GM12874 (cell line): ENCODE data around the gene YIPF6.

Source experiments
- CTCF ChIP-seq: IDR thresholded peaks from 2 replicates; pipeline ENCODE4 v1.5.1; 2011; ENCODE audit warnings: low read depth, mild to moderate bottlenecking, control low read depth, low read length, moderate library complexity; ENCODE audit not compliant: insufficient read depth

YIPF6 gene, protein sequence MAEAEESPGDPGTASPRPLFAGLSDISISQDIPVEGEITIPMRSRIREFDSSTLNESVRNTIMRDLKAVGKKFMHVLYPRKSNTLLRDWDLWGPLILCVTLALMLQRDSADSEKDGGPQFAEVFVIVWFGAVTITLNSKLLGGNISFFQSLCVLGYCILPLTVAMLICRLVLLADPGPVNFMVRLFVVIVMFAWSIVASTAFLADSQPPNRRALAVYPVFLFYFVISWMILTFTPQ

DNA sequence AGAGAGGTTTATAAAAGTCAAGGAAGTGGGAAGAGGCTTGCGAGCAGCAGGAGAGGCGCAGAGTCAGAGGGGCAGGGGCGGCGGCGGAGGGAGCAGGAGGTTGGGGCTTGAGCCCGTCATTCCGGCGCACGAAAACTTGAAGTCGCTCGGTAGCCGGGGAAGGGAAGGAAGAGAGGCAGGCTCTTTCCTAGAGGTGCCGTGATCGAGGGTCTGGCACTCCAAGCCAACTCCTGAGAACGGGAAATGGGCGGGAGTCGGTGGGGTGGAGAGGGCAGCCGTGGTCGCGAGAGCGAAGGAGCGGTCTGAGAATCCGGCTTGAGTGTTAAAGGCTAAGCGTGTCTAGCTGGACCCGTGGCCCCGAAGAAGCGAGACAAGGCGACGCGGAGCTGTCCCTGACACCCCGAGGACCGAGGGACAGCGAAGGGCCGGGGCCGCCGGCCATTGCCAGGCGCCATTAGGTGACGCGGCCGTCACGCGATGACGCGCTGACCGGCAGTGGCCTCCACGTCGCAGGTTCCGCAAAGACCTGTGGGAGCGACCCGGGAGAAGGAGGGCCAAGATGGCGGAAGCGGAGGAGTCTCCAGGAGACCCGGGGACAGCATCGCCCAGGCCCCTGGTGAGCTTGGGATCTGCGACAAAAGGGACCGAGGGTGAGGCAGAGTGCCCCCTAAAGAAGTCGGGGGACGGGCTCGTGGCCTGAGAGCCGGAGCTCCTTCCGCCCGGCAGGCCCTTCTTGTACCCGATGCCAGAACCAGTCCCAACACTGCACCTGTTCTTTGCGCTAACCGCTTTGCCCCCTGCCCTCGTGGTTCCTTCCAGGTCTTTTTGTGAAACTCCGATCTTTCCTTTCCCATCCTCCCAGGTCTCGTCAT lies at the start of gene YIPF6:
YIPF6 (plus strand) TSS at position 544 of the 872 bp plus-strand sequence; CDS start at position 560, 16 bp downstream.
- TF ChIP-seq CTCF = no peak

DNA sequence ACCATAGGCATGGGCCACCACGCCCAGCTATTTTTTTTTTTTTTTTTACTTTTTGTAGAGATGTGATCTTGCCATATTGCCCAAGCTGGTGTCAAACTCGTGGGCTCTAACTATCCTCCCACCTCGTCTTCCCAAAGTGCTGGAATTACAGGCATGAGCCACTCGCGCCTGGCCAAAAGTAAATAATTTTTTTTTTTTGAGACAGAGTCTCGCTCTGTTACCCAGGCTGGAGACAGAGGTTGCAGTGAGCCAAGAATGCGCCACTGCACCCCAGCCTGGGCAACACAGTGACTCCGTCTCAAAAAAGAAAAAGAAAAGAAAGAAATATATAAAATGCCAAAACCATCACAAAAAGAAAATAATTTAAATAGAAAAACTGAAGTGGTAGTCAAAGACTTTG lies 47.1 kb upstream of the YIPF6 start:
- no peak for TF ChIP-seq CTCF

DNA sequence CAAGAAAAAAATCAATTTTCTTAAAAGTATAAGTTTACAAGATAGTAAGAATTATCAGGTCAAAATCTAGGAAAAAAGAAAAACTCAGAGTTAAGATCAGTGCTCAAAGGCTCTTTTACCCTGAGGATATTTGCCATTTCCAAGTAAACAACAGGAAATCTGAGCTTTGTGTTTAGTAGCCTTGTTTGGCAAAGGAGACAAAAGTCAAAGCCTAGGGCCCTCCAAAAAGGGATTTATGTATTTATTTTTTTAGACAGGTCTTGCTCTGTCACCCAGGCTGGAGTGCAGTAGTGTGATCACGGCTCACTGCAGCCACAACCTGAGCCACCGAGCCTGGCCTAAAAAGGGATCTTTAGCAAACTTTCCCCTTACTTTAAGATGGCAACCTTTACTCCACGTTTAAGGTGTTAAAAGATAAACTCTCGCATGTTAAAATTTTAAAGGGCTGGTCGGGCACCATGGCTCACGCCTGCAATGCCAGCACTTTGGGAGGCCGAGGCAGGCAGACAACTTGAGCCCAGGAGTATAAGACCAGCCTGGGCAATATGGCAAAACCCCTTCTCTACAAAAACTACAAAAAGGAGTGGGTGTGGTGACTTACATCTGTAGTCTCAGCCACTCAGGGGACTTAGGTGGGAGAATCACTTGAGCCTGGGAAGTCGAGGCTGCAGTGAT lies 44.2 kb upstream of the YIPF6 start:
- no peak for TF ChIP-seq CTCF

- no peak for TF ChIP-seq CTCF
These were observed 43.7 kb upstream of the YIPF6 start for GRCh38 chrX:68455151-68455510.

DNA sequence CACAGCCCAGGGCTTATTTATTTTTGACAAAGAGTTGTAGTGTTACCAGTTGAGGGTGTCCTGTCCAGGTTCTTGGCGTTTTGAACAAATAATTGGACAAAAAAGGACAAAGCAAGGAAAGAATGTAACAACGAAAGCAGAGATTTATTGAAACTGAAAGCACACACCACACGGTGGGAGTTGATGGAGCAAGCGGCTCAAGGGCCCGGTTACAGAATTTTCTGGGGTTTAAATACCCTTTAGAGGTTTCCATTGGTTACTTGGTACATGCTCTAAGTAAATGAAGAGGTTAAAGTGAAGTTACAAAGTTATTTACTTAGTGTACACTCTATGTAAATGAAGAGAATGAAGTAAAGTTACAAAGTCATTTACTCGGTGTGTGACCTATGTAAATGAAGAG lies 37.8 kb upstream of the YIPF6 start:
- no peak for TF ChIP-seq CTCF

DNA sequence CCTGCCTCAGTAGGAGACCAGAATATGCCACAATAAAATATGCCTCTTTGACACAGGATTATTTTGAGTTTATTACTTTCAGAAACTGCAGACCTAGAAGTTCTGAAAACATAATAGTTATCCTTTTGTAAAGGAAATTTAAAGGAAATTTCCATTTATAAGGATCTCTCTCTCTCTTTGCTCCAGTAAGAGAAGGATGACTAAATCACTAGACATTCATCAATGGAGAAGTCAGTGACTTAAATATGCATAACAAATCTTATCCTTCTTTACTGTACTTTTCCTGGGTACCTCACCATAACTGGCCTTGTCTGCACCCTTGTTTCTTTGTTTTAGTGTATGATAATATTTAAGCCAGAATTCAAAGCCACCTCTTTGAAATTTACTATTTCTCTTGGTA lies 37.3 kb upstream of the YIPF6 start:
- TF ChIP-seq CTCF = no peak

GRCh38 chrX:68462197-68462596 lies 36.7 kb upstream of the YIPF6 start:
- no peak for TF ChIP-seq CTCF
